GM19240 (cell line): ENCODE results near the gene GP1BB.

Experiments used
- DNase-seq: peaks from one replicate; pipeline ENCODE4 v3.0.0; 2011; ENCODE audit warnings: low spot score; ENCODE audit not compliant: insufficient read length

The GP1BB gene

GRCh38 chr22:19741053-19741452, 17.7 kb downstream of the GP1BB start:
- DNase-seq = no peak

DNA sequence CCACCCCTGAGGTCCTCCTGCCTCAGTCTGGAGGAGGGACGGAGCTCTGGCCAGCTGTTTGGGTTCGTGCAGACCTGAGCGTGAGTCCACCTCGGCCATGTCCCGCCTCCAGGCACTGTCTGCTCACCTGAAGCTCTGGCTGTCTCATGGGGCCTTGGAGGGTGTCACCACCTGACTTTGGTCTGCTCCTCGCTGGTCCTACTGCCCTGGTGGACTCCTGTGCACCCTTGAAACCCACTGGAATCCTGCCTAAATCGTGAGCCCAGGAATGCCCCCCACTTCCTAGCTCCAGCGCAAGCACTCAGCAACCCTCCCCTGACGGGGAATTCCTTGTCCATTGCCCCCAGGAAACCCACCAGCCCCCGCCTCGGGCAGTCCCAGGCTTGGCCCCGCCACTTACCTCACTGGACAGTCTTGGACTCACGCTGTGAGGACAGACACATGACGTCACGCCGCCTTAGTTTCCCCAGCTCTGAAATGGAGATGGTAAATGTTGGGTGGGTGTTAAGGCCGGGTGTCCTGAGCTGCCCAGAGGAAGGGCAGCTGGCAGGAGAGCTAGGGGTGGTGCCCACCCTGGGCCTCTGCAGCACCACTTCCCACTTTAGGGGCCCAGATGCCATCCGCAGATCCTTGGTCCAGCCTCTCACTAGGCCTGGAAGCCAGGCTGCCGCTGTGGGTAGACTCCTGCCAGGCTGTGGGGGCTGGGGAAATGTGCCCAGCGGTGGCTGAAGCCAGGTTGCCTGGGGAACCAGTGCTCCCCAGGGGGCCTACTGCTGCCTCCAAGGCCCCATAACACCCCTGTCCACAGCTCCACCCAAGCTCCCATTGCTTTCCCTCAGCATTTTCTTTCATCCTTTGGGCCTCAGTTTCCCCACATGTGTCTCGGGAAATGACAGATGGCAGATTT, 19.1 kb downstream of the GP1BB start:
- no peak for DNase-seq

DNA sequence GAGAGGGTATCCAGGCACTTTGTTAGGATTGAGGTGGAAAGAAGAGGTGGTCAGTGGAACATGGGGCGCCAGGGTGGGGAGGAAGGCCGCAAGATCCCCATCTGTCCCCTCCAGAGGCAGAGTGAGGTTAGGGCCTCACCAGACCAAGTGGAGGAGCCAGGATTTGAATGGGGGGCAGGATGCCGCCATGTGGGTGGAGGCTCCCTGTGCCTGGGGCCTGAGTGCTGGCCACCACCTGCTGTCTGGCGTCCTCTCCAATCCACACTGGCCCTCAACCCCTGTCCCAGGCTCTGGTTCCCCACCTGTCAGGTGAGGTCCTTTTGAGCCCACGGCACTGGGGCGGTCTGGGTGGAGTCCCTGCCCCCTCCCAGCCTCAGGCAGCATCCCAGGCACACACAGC, 19.7 kb downstream of the GP1BB start:
- DNase-seq = no peak

- DNase-seq = no peak
Measured at GRCh38 chr22:19743651-19744050, 20.3 kb downstream of the GP1BB start.

DNA sequence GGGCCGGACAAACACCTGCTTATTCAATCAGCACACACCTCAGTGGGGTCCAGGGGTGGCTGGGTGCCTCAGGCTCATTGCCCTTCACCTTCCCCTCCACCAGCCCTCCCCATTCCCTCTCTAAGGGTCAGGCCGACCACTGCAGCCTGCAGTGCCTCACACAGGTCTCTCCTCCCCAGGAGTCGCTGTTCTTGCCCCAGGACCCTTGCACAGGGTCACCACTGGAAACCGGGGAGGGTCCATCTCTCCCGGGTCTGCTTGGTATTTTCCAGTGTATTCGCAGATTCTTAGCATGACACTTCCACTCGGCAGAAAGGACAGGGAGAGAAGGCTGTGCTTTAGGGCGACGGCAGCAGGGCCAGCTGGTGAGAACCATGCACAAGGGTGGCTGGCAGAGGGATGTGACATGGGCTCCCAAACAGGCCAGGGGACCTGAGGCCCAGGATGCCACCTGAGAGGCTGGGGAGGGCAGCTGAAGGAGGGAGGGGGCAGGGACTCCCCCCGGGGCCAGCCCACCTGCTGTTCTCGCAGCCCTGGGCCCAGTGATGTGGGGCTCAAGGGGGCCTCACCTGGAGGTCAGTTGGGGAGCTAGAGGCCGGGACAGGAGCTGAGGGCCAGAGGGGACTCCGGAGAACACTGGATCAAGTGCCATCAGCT, 21.1 kb downstream of the GP1BB start:
- no peak for DNase-seq

GRCh38 chr22:19745155-19746101, 22.1 kb downstream of the GP1BB start:
- DNase-seq = no peak

DNA sequence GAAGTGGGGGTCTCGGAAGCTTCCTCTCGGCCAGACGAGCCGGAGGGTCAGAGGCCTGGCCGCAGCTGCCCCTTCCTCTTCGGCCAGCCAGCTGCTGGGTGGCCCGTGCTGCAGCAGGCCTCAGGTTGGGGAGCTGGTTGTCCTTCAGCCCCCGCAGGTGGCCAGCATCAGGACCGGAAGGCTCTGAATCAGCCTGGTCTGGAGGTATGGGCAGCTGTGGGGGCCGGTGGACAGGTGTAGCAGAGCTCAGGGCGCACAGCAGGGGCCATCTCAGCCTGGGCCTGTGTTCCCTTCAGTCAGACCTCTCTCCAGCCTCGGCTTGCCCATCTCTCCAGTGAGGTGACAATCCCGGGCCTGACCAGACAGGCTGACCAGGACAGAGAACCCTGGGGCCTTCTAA, 23.4 kb downstream of the GP1BB start:
- no peak for DNase-seq

DNA sequence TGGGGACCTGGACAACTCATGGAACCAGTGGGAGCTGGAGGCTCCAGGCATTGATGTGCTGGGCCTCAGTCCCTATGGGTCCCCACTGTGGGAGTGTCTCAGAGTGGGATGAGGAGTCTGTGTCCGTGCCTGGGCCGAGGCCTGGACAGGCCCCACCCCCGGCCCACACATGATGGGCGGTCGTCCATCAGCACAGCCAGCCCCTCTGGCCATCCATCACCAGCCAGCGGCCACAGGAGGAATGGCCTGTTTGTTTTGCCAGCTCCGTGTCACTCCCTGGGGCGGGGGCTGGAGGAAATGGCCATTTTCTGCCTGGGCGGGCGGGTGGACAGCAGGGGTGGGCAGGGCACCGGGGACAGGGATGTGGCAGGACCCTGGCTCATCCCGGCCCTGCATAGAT, 24.2 kb downstream of the GP1BB start:
- no peak for DNase-seq

- DNase-seq = no peak
Measured at GRCh38 chr22:19748139-19748538, 24.8 kb downstream of the GP1BB start.

DNA sequence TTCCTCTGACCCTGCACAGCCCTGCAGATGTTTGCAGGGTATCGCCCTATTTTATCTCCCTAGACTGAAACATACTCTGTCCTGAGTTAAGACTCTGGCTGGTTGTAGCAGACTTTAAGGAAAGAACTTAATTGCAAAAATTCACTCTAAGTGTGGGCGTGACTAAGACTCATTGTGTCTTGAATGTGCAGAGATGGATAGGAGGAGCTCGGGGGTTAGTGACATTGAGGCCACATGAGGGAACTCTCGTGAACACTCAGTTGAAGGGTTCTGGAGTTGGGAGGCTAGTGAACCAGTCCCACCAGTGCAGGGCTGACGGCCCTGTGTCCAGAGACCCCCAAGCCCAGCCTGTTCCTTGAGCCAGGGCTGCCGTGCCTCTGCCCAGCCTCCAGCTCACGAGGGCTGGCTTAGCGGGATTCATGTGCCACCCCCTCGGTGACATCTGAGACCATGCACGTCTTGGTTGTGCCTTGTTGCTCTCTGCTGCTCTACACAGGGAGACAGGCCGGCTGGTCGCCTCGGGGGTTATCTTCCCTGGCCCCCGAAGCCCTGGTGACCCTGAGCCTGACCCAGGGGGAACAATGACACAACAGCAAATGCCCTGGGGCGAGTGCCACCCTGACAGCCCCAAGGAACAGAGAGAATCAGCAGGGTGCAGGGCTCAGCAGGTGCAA, 25.8 kb downstream of the GP1BB start:
- no peak for DNase-seq

GRCh38 chr22:19749876-19750275, 26.5 kb downstream of the GP1BB start:
- DNase-seq = no peak

DNA sequence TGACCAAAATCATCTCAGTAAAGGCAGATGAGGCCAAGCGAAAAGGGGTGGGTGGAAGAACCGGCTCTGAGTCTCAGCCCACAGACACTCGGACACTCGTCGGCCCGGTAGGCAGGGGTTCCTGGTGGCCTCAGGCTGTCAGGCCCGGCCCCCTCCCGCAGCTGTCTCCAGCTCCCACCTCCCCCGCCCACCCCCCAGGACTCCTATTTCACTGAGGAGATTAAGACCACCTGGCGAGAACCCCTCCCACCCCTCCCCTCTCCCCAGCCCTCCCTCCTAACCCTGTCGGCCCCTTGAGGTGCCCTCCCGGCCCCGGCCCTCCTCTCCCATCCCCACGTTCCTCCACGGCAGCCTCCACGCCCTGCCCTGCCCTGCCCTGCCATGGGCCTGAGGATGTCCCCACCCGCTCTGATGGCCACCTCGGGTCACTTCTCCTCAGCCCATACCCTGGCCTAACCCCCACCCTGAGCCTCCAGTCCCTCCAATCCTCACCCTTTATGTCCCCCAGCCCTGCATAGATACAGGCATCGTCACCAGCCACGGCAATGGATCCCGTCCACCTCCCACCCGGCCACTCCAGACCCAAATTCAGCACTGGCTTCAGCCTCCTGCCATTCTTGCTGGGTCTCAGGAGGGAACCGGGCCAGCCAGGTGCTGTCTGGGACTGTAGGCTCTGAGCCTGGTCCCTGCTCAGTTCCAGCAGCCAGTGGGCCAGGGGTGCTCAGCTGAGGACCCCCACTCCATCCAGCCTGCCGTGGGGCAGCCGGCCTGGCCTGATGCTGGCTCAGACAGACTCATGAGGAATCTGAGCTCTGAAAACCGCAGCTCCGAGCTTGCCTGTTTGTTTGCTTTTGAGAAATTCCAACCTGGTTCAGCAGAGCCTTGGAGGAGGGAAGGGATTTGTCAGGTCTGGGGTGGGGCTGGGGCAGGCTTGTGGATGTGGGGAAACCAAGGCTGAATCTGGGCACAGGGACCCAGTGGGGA, 27.5 kb downstream of the GP1BB start:
- DNase-seq = no peak

GRCh38 chr22:19751497-19752245, 28.3 kb downstream of the GP1BB start:
- no peak for DNase-seq

- DNase-seq = no peak
Measured at GRCh38 chr22:19753090-19753842, 29.9 kb downstream of the GP1BB start.

DNA sequence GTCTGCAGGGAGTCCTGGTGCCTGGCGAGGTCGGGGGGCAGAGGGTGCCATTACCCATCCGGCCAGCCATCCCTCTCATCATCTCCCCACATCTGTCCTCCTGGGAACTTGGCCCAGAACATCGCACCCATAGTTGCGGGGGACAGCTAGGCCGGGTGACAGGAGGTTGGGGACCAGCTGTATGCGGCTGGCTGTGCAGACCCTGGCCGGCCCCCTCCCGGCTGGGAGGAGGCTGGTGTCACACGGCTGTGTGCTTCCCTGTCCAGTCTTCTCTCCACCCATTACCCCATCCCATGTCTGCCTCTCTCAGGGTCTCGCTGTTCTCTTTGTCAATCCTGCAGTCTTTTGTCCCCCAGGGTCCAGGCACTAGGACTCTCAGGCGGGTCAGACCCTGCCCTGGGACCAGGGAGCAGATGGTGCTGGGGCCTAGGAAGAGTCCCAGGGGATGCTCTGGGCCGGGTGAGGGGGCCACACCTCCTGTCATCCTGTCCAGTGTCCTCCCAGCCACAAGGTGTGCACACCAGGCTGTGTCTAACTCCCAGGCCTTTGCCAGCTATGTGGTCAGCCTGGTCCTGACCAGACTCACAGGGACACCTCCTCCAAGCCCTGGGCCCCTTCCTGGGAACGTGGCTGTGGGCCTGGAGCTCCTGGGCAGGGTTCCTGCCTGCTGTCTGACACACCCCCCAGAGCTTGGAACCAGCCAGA, 30.8 kb downstream of the GP1BB start:
- DNase-seq = no peak

DNA sequence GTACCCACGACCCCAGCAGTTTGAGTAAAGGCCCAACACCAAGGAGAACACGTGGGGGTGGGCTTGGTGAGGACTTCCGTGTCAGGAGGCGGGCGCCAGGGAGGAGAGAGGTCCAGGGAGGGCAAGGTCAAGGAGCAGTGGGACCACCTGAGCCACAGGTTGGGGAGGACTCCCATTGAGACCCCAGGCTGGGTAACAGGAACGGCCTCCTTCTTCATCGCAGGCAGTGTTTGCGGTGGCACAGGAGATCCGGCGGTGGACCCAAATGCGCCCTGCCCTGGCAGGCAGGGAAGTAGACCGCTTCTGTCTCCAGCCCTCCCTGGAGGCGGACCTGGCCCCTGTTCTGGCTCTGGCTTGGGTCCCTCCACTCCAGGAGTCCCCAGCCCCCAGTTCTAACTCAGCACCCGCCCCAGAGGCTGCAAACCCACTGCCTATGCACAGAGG, 31.4 kb downstream of the GP1BB start:
- no peak for DNase-seq

GRCh38 chr22:19755145-19755710, 31.9 kb downstream of the GP1BB start:
- no peak for DNase-seq
